HG03457 (cell line): ENCODE measurements around the gene SELENOP.

ENCODE experiments used
- ATAC-seq: cut with Tn5 transposase; IDR thresholded peaks from one replicate; pipeline ENCODE4 v1.9.1; 2021; ENCODE audit warnings: moderate number of reproducible peaks; ENCODE audit not compliant: unreplicated experiment

Gene SELENOP

DNA sequence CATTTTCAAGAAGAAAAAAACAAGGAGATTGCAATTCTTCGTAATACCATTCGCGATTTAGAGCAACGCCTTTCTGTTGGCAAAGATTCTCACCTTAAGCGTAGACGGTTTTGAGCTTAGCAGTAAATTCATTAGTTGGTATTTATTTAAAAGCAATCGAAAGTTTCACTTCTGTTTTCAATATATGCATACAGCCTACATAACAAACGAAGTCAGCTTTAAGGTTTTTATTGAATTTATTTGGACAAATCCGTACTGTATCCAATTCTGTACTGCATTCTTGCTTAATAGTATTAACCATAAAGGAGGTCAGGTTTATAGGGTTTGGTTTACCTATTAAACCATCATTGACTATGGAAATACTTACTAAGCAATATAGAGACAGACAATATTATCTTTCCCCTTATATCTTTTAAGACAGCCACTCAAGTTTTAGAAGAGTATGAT, 12.0 kb downstream of the SELENOP start:
- ATAC-seq = no peak

DNA sequence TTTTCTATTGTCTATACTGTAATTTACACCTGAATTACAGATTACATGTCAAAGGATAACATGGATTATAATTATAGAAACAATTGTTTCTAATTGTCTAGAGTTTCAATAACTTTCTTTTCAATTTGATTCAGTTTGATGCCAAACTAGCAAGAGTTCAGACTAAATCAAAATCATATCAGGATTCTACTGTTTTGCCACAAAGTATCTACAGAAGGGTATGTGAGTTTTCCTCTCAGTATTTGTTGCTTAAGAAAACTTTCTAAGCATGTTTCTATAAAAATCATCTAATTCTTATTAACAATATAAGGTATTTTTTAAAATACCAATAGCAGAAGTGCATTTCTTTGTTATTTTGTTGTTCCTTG, 12.5 kb downstream of the SELENOP start:
- ATAC-seq = no peak

DNA sequence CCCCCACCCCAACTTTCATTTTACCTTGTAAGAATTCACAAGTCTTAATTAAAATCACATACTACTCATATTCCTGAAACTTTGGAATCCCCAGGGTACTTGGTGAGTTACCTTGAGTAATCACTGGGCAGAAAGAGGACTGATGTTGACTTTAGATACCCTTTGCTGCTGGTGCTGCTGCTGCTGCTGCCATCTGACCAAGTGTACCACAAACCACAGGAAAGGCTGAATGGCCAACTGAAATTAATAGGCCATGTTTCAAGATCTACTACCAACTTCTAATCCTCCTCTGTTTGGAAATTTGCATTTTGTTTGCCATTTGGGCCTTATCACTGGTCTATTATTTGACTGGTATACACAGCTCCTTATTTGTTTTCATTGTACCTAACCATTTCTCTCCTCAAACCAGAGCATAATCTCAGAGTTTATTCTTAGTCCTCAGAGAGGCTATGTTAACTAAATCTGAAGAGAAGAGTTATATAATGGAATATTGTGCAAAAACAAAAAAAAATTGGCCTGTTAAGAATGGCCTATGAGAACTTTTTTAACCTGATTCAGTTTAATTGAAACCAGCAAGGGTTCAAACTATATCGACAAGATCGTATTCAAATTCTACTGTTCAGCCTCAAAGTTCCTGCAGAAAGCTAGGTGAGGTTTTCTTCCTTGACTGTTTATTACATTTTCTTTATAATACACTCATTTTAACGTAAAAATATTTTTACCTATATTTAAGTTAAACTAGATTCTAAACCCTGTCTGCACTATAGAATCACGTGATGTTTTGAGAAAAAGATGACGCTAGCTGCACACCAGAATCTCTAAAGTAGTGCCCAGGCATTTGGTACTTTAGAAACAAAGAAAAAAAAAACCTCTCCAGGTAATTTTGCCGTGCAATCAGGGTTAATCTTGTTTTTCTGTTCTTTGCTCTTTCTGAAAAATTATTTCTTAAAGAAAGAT, 13.1 kb downstream of the SELENOP start:
- no peak for ATAC-seq

DNA sequence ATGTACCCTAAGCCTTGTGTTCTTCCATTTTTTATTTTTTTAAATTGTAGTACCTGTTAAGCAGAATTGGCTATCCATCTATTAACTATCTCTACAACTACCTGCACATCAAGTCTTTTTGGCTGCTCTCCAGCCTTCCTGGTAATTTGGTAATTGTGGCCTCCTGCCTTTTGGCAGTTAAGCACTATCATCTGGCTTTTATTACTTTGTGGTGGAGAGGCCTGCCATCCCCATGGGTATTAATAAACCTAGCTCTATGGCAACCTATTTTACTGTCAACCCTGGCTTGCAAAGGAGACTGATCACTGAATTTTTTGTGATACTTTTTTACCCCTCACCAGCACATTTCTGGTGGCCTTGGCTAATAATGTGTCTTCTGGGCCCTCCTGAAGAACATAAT, 20.5 kb downstream of the SELENOP start:
- ATAC-seq = no peak

DNA sequence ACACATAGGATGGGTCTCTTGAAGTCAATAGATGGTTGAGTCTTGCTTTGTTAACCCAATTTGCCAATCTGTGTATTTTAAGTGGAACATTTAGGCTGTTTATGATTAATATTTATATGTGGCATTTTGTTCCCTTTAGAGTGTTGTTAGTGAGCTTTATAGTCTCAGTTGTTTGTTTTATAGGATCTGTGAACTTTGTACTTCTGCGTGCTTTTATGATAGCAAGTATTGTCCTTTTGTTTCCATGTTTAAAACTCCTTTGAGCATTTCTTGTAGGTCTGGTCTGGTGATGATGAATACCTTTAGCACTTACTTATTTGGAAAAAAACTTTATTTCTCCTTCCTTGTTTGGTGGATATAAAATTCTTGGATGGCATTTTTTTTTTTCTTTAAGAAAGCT, 23.8 kb downstream of the SELENOP start:
- ATAC-seq = no peak

DNA sequence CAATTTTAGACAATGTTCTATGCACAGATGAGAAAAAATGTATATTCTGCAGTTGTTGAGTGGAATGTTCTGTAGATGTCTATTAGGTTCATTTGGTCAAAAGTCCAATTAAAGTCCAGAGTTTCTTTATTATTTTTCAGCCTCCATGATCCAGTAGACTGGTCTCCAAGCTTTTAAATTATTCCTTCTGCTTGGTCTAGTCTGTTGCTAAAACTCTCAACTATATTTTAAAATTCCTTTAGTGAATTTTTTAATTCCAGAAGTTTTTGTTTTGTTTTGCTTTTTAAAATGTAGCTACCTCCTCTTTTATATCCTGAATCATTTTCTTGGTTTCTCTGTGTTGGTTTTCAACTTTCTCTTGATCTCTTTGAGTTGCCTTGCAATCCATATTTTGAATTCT, 24.6 kb downstream of the SELENOP start:
- ATAC-seq = no peak

DNA sequence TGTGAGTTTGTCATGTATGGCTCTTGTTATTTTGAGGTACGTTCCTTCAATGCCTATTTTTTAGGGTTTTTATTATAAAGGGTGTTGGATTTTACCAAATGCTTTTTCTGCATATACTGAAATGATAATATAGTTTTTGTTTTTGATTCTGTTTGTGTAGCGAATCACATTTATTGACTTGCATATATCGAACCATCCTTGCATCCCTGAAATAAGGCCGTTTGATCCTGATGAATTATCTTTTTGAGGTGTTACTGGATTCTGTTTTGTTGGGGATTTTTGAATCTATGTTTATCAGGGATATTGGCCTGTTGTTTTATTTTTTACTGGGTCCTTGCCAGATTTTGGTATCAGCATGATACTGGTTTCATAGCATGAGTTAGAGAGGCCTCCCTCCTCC, 25.9 kb downstream of the SELENOP start:
- ATAC-seq = no peak

DNA sequence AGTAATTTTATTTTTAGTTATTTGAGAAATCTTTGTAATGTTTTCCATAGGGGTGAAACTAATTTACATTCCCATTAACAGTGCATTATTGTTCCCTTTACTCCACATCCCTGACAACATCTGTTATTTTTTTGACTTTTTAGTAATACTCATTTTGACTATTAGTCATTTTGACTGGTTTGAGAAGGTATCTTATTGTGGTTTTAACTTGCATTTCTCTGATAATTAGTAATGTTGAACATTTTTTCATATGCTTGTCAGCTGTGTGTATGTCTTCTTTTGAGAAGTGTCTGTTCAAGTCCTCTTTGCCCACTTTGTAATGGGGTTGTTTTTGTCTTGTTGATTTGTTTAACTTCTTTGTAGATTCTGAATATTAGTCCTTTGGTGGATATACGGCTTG, 27.6 kb downstream of the SELENOP start:
- no peak for ATAC-seq

DNA sequence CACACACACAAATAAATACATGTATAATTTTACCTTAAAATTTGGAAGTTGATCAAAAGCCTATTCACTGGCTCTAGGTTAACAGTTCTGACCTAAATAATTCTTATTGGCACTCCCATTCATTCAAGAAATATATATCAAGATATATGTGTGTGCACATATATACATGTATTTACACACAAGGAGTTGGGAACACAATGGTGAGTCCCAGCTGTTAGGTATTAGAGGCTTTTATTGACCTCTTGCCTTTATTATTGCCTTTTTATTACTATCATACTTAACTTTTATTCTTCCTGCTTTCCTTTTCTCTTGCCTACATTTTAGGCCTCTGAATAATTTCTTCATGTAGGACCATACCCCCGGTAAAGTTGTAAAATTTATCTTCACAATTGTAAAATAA, 30.1 kb downstream of the SELENOP start:
- ATAC-seq = no peak

DNA sequence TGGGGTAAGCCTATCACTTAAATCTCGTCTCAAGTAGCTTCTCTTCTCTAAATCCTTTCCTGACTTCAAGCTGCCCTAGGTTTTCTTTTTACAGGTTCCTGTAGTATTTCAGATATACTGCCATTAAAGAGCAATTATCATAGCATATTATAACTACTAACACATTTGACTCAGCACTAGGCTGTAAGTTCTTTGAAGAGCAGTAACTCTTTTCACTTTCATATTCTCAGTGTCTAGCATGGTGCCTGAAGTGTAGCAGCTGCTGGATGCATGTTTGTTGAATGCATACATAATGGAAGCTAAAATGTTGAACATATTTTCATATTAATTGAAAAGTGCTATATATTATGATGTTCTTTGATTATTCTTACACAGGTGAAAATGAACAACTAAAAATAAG, 32.6 kb downstream of the SELENOP start:
- ATAC-seq = no peak

DNA sequence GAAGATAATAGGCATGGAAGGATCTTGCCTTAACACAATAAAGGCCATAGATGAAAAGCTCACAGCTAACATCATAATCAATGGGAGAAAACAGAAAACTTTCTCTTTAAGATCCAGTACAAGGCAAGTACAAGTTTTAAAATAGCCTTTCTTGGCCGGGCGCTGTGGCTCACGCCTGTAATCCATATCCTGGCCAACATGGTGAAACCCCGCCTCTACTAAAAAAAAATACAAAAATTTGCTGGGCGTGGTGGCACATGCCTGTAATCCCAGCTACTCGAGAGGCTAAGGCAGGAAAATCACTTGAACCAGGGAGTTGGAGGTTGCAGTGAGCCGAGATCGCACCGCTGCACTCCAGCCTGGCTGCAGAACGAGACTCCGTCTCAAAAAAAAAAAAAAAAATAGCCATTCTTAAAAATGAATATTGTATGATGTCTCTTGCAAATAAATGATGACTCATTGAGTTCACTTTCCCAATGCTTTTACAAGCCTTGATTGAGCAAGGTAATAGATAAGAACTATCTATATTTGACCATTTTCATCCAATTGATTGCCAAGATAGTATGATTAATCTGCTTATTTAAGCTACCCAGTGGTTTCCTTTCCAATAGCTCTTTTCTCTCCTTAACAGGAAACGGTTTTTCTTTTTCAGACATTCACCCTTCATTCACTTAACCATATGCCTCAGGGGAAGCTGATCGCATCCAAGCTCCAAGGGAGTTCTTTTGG, 39.3 kb downstream of the SELENOP start:
- ATAC-seq = no peak

DNA sequence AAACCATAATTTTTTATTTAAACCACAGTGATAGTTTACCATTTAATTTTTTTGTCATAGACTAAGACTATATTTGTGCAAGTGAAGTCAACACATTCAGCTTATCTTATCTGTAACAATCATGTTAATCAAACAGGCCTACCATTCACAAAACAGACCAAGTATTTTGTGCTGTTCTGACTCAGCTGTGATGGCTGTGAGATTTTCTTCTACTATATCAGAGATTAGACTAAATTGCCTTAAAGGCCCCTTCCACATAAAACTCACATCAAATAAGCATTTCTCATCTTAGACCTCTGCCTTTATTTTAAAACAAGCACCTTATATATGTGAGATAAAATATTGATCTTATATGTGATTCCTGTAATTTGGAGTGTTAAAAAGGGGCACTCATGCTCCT, 41.7 kb downstream of the SELENOP start:
- ATAC-seq = no peak

DNA sequence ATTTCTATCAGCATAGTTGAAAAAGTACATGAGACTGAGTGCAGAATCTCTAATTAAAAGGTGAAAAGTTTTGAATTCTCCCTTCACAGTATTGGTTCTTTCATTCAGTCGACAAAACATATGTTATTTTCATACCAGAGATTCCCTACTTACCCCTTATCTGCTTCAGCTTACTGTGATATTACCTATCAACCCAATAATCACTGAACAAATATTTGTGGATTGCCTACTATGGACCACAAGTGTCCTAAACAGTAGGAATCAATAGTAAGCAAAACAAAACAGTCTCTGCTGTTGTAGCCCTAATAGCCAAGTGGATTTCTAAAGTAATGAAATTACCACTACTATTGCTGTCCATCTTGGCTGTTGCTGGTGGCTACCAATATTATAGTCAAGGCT, 43.6 kb downstream of the SELENOP start:
- no peak for ATAC-seq

DNA sequence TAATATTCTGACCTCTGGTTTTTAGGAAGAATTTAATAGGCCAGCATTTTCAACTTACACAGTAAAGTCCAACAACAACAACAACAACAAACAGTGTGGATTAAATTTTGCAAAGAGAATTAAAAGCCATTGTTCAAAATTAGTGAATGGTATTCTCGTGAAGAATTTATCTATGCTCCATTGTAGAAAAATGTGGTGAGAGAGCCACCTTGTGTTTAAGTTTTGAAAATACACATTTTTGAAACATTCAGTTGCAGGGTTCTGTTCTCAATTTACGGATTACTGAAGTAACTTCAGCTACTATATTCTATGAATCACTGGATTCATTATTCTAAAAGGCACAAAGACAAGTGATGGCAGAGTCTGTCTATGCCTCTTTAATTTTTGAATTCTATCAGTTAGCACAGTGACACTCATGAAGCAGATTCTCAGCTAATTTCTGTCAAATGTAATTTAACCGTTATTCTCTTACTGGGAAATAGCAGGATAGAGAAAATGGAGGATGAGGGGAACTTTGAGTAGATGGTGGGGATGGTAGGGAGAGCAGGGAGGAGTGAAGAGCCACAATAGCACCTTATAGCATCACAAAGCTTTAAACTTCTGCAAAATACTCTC, 44.1 kb downstream of the SELENOP start:
- ATAC-seq = no peak

DNA sequence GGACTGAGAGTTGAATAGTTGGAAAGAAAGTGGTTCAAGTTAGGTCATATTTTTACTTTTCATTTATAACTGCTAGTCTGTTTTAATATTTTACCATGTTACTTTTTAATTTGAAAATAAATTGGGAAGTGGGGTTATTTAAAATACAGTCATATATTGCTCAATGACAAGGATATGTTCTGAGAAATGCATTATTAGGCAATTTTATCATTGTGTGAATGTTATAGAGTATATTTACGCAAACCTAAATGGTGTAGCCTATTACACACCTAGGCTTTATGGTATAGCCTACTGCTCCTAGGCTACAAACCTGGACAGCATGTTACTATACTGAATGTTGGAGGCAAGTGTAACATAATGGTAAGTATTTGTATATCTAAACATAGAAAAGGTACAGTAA, 49.9 kb downstream of the SELENOP start:
- ATAC-seq = no peak

DNA sequence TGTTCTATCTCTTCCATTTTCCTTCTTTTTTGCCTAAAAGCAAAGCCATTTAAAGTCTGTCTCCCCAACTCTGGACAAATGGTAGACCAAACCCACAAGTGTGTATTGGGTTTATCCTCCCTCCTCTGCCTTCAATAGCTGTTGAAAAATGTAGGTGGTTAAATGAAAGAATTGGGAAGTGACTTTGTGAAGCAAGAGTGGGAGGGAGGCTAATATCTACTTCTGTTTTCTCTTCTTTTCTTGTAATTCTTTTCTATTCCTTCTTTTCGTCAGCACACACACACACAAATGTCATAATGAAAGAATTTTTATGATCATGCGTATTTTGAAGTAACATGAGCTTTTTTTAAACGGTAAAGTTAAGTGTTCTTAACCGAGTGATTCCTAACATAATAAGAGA, 51.3 kb downstream of the SELENOP start:
- ATAC-seq = no peak

DNA sequence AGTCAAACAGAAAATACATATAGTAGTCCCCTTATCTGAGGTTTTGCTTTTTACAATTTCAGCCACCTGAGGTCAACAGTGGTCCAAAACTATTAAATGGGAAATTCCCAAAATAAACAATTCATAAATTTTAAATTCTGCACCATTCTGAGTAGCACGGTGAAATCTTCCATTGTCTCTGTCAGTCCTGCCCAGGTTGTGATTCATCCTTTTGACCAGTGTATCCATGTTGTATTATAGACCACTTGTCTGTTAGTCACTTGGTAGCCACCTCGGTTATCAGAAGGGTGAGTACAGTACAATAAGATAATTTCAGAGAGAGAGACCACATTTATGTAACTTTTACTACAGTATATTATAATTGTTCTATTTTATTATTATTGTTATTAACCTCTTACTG, 52.2 kb downstream of the SELENOP start:
- ATAC-seq = no peak

DNA sequence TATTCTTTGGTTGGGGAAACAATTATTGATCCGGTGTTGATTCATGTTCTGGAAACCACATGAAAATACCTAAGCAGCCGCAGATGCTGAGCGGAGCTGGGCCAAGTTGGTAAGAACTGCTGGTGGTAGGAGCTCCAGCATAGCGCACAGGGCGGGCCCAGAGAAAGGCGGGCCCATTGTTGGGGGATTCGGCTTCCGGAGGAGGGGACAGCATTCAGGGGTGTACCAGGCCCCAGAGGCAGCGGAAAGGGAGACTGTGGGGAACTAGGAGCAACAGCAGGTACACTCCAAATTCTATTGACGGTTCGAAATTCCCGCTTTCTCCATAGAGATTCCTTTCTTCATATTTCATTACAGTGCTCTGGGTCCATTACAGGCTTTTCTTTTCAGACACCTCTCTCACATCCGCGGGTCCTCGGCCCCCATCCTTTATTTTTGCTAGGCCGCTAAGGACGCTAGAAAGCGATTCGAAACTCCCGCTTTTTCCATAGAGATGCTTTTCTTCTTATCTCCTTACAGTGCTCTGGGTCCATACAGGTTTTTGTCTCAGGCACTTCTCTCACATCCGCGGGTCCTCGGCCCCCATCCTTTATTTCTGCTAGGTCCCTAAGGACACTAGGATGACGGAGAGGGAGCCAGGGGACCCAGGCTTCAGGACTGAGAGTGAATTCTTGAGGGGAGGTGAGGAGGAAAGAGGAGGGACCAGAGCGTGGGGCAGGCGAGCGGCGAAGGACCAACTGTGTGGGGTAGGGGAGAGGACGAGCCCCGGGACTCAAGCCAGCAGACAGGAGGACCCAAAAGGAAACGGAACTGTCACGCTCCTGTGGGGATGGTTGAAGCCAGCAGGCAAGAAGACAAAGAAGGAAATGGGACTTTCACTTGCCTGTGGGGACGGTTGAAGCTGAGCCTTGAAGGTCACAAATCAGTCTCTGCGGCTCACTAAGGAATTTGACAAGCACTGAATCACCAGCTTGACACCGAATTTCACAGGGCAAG, 54.8 kb downstream of the SELENOP start, which contains the start of gene CCDC152:
TSS of gene CCDC152 (plus strand) at position 213 of the 996 bp plus-strand sequence. CDS start 2,304 bp downstream, outside the sequence.
- peak; percentile 94 for ATAC-seq

DNA sequence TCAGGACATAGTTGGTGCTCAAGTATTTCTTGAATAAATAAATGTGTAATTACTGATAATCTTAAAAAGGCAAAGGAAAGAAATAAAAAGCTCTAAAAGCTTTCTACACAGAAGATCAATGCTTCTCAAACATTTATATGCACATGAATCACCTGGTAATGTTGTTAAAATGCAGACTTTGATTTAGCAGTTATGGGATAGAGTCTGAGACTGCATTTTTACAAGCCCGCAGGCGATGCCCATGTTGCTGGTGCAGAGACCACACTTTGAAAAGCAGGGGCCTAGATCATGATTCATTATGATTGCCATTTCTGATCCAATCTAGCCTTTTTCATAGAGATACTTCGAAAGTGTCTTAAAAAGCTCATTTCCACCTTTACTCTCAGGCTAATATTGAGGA, 58.6 kb downstream of the SELENOP start:
- no peak for ATAC-seq

DNA sequence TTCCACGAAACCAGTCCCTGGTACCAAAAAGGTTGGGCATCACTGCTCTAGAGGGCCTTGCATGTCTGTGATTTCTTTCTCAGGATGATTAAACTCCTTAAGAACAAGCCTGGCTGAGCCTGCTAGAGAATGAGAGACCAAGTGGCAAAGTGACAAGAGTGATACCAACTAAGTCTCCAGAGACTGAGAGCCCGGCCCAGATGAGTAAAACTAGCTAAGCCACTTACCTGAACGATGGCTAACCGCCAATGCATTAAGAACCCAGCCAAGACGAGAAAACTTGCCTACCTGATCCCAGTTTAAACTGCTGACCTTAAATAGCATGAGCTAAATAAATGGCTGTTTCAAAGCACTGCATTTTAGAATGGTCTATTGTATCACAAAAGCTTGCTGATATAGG, 60.6 kb downstream of the SELENOP start:
- ATAC-seq = no peak
